ENCODE data around the gene GABRA4. TPM values are rescaled to one million over a fixed set of nuclear protein-coding genes. Genes with fewer than 3 reads are reported as not detected.

The GABRA4 gene
- total RNA-seq, 1 experiment from 2014 or later = not detected

- H3K9me3 ChIP-seq (ENCODE audit: control insufficient read depth, low read depth, low read length) = no peaks in the 10 kb centered on the region
- no peak overlapping the region for H2AFZ ChIP-seq (ENCODE audit: low read length)
- H2BK20ac ChIP-seq (ENCODE audit: low read depth, low read length, poor library complexity, severe bottlenecking) = no peak overlapping the region
- no peak overlapping the region for H2BK15ac ChIP-seq (ENCODE audit: low read depth, low read length)
- no peak overlapping the region for H2BK5ac ChIP-seq (ENCODE audit: insufficient read length, low read length)
- no peak overlapping the region for H3K18ac ChIP-seq (ENCODE audit: insufficient read length, low read depth, low read length)
- H3K4me2 ChIP-seq (ENCODE audit: insufficient read depth, insufficient read length, low read length) = no peak overlapping the region
- no peak overlapping the region for H3K14ac ChIP-seq (ENCODE audit: insufficient read depth, low read length)
- H3K23ac ChIP-seq (ENCODE audit: insufficient read length, low read depth, low read length) = no peak overlapping the region
- H3K27me3 ChIP-seq (ENCODE audit: insufficient read depth, low read length) = no peaks in the 10 kb centered on the region
- no peaks in the 10 kb centered on the region for H3K36me3 Mint-ChIP-seq (ENCODE audit: insufficient read depth in 1 of 3, low read depth in 3 of 3)
- no peak for TF ChIP-seq CTCF (conservative IDR thresholded peaks at IDR 0.05)
- no peak overlapping the region for H3K4ac ChIP-seq (ENCODE audit: low read depth, low read length)
- H3K27ac ChIP-seq (ENCODE audit: insufficient read length, low read depth, low read length) = no peak overlapping the region
- H2AK5ac ChIP-seq (ENCODE audit: insufficient read length, low read length) = no peak overlapping the region
- H3K23me2 ChIP-seq (ENCODE audit: insufficient read length, low read depth, low read length, poor library complexity, severe bottlenecking) = no peaks in the 10 kb centered on the region
- no peaks in the 10 kb centered on the region for H3K4me1 Mint-ChIP-seq
- H3K9me3 Mint-ChIP-seq = no peaks in the 10 kb centered on the region; a peak in 1 of 5 replicates
- no peak overlapping the region for H3K9ac ChIP-seq (ENCODE audit: extremely low read depth, insufficient read length, low read length)
- H4K8ac ChIP-seq (replicated peaks; ENCODE audit: insufficient read length, low read depth, low read length) = no peak overlapping the region
- no peaks in the 10 kb centered on the region for H4K20me1 ChIP-seq (ENCODE audit: control insufficient read depth, insufficient read depth, insufficient read length)
- no peaks in the 10 kb centered on the region for H3K27me3 Mint-ChIP-seq (ENCODE audit: low read depth)
- no peak overlapping the region for H2BK12ac ChIP-seq (ENCODE audit: insufficient read length, low read depth, low read length)
- H3K4me1 ChIP-seq (ENCODE audit: insufficient read depth, low read length) = no peaks in the 10 kb centered on the region
- no peak overlapping the region for H4K5ac ChIP-seq (ENCODE audit: insufficient read length, low read depth, low read length)
- no peak overlapping the region for H3K27ac Mint-ChIP-seq
- no peak overlapping the region for H2BK120ac ChIP-seq (ENCODE audit: low read depth, low read length, poor library complexity, severe bottlenecking)
- H3K79me2 ChIP-seq (ENCODE audit: insufficient read depth, low read length) = no peaks in the 10 kb centered on the region
- H3K4me3 Mint-ChIP-seq = no peak overlapping the region
- H3K56ac ChIP-seq (ENCODE audit: insufficient read length, low read depth, low read length) = no peak overlapping the region
- no peak for DNase-seq
- no peaks in the 10 kb centered on the region for H3K79me1 ChIP-seq (ENCODE audit: insufficient read depth, low read depth, low read length, poor library complexity, severe bottlenecking)
- H3T11ph ChIP-seq (ENCODE audit: low read length) = no peak overlapping the region
- H4K91ac ChIP-seq (ENCODE audit: insufficient read length, low read depth, low read length) = no peak overlapping the region
These were observed 17.0 kb upstream of the GABRA4 start for GRCh38 chr4:47010347-47010911.
